Measurements from ENCODE around the gene CCDC57. TPM values are rescaled to one million over a fixed set of nuclear protein-coding genes. Genes with fewer than 3 reads are reported as not detected.
"Not testable (repeated sequence)": the region's sequence is repeated elsewhere in the genome, so short reads cannot be mapped to it uniquely, and the experiment has no call there.

The CCDC57 gene
- total and polyA plus RNA-seq, 2 experiments from 2014 or later: 46.2 to 53.5 TPM

DNA sequence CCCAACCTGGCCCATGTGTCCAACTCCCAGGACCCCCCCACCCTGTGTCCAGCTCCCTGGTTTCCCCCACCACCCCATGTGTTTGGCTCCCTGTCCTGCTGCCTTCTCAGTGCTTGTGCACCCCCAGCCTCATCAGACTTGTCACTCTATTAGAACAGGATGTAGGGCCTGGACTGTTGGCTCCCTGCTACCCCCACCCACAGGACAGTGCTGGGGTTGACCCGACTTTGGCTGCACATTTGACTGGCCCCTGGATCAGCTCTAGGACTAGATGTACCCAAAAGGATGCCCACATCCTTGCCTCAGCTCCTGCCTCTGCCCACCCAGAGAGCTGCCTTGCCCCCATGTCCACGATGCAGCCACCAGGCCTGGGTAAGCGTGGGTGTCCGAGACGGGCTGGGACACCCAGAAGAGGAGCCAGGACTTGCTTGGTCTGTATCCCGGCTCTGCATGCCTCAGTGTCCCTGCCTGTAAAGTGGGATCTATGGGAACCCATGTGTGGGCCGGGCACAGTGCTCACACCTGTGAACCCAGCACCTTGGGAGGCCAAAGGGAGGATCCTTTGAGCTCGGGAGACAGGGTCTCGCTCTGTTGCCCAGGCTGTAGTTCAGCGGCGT is 1.5 kb upstream of the CCDC57 start:
- Histone ChIP-seq H3K27me3 (no peaks in the 10 kb centered on the region), H3K9me3 (ENCODE audit: low read depth) (no peaks in the 10 kb centered on the region), H3K27ac (no peak overlapping the region), H3K4me3 (no peak overlapping the region), H3K4me1 (ENCODE audit: low read depth) (peaks cover 6% of the 10 kb centered on the region), H3K36me3 (no peaks in the 10 kb centered on the region)
- DNase-seq (ENCODE audit: low read depth in 1 of 2, low spot score in 1 of 2): no peak
- TF ChIP-seq, protein P1, sequence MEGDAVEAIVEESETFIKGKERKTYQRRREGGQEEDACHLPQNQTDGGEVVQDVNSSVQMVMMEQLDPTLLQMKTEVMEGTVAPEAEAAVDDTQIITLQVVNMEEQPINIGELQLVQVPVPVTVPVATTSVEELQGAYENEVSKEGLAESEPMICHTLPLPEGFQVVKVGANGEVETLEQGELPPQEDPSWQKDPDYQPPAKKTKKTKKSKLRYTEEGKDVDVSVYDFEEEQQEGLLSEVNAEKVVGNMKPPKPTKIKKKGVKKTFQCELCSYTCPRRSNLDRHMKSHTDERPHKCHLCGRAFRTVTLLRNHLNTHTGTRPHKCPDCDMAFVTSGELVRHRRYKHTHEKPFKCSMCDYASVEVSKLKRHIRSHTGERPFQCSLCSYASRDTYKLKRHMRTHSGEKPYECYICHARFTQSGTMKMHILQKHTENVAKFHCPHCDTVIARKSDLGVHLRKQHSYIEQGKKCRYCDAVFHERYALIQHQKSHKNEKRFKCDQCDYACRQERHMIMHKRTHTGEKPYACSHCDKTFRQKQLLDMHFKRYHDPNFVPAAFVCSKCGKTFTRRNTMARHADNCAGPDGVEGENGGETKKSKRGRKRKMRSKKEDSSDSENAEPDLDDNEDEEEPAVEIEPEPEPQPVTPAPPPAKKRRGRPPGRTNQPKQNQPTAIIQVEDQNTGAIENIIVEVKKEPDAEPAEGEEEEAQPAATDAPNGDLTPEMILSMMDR (IDR thresholded peaks at IDR 0.05; ENCODE audit: low read depth, low read length): no peak

DNA sequence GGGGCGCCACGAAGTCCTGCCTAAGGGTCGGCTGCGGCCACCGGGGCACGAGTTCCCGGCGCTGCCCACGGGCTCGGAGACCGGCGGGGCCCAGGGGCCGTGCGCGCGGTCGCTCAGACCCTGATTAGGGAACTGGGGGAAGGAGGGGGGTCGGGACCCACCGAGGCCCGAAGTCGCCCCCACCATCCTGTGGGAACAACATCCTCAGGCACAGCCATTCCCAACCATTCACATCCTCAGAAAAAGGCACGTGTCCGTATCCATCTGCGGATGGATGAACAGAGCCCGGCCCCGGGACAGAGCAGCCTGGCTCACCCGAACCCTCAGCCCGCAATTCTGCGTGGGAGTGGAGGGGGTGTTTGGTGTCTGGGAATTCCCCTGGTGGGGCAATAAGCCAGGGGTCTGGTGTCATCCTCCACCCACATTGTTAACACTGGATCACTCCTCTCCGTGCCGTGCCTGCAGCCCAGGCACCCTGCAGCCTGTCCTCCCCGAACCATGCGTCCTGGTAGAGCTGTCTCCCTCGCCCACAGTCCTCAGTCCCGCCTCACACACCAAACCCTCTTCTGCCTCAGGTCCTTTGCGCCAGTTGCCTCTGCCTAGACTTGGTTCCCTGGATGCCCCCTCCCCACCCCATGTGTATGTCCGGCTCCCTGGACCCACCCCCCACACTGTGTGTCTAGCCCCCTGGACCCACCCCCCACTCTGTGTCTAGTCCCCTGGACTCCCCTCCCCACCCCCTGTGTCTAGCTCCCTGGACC is 789 bp upstream of the CCDC57 start:
- Histone ChIP-seq H3K9me3 (ENCODE audit: low read depth) (no peaks in the 10 kb centered on the region), H3K27ac (peak overlapping the region; percentile 83), H3K27me3 (no peaks in the 10 kb centered on the region), H3K36me3 (no peaks in the 10 kb centered on the region), H3K4me3 (peak overlapping the region; percentile 91), H3K4me1 (ENCODE audit: low read depth) (peaks cover 6% of the 10 kb centered on the region)
- TF ChIP-seq, protein P1 (IDR thresholded peaks at IDR 0.05; ENCODE audit: low read depth, low read length): no peak
- DNase-seq (ENCODE audit: low read depth in 1 of 2, low spot score in 1 of 2): peak; percentile 48 to 87

DNA sequence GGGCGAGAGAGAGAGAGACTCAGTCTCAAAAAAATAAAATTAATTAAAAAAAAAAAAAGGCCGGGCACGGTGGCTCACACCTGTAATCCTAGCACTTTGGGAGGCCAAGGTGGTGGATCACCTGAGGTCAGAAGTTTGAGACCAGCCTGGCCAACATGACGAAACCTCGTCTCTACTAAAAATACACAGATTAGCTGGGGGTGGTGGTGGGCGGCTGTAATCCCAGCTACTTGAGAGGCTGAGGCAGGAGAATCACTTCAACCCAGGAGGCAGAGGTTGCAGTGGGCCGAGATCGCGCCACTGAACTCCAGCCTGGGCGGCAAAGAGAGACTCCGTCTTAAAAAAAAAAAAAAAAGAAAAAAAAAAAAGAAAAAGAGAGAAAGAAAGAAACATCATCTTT is 2.0 kb downstream of the CCDC57 start:
- not testable (repeated sequence) for H3K9me3 ChIP-seq (ENCODE audit: low read depth); H3K4me3 ChIP-seq; H3K27ac ChIP-seq; DNase-seq (ENCODE audit: low read depth in 1 of 2, low spot score in 1 of 2); H3K4me1 ChIP-seq (ENCODE audit: low read depth); H3K27me3 ChIP-seq; H3K36me3 ChIP-seq

DNA sequence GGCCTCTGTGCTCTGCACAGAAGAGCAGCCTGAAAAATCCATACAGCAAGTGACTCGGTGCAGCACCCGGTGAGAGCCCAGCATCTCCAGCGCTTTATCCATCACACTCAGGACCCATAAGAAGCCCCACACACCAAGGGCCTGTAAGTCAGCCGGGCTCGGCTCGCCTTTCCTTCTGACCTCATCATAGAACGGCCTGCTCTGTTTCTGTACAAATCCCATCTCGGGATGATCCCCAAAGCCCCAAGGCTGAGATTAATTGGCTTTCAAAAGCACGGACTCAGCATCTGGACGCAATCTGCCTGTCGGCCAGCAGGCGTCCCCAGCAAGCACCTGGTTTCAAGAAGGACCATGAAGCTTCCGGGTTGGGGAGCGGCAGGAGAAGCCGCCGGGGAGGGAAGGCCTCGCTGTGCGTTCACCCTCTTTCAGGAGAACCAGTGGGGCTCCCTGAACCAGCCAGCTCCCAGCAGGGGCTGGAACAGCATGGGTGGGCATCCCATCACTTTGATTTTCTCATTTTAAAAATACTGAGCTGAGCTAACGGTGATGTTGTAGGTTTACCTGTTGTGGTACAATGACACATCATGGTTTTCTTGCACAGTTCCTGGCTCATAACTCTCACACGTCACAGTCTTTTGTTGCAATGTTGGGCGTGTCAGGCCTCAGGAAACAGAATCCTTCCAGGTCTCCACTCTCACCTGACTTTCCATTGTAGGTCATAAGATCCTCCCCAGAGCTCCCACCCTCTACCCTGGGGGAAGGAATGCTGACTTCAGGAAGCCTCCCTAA is 6.7 kb downstream of the CCDC57 start:
- Histone ChIP-seq H3K9me3 (ENCODE audit: low read depth) (no peaks in the 10 kb centered on the region), H3K4me1 (ENCODE audit: low read depth) (no peaks in the 10 kb centered on the region), H3K27me3 (no peaks in the 10 kb centered on the region), H3K4me3 (no peak overlapping the region), H3K27ac (no peak overlapping the region), H3K36me3 (peaks cover 4% of the 10 kb centered on the region)
- TF ChIP-seq, protein P1 (IDR thresholded peaks at IDR 0.05; ENCODE audit: low read depth, low read length): peak; percentile 89
- DNase-seq (ENCODE audit: low read depth in 1 of 2, low spot score in 1 of 2): peak; percentile 78 to 90

DNA sequence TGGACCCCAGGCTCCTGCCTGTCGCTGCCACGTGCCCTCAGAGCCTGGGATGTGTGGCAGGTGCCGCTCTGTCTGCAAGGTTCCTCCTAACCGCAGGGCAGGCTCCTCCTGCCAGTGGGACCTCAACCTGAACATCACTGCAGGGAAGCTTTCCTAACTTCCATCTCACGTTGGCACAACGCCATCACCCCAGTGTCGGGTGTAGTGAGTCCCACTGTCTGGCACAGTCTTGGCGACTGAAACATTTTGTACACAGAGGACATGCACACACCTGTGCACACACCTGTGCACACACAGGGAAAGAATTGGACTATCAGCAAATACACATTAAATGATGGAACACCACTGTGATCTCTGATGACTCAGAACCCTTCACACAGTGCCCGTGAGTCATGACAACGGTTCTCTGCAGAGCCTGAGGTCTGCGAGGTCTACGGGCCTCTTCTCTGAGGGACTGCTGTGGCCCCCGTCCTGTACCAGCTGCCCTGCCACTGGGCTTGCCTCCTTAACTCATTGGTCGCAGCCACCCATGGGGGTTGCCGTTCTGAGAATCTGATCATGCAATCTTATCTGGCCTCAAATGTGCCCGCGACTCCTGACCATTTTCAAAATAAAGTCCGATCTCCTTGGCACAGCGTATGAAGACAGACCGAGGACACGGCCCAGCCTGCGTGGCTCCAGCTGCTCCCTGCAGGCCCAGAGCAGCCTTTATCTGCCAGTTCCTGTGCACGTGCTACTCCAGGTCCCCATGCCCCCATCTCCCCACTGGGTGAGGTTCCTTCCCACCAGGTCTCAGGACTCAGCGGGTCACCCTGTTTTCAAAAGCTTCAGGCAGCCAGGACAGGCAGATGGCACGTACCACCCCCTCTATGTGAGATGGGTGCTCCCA is 7.6 kb downstream of the CCDC57 start:
- H3K9me3 ChIP-seq (ENCODE audit: low read depth): no peaks in the 10 kb centered on the region
- no peaks in the 10 kb centered on the region for H3K4me1 ChIP-seq (ENCODE audit: low read depth)
- H3K27ac ChIP-seq: no peak overlapping the region
- peaks cover 4% of the 10 kb centered on the region for H3K36me3 ChIP-seq
- peak in 1 of 2 donors; percentile 63 for DNase-seq (ENCODE audit: low read depth in 1 of 2, low spot score in 1 of 2)
- H3K4me3 ChIP-seq: no peak overlapping the region
- H3K27me3 ChIP-seq: no peaks in the 10 kb centered on the region
- TF ChIP-seq, protein P1 (IDR thresholded peaks at IDR 0.05; ENCODE audit: low read depth, low read length): no peak
